Subcutaneous abdominal adipose tissue (tissue), 5 donors: Measurements from ENCODE around the gene LRRC25.

ENCODE experiments used
- H3K27ac ChIP-seq: one replicate; pipeline ENCODE4 v1.7.0; 2013; ENCODE audit warnings: low read depth, mild to moderate bottlenecking, inconsistent platforms, low read length, moderate library complexity
- H3K27me3 ChIP-seq, 5 donors: one replicate each; pipeline ENCODE4 v1.7.0; 2013; ENCODE audit warnings: low read length in 5 of 5, inconsistent platforms in 1 of 5; ENCODE audit not compliant: control insufficient read depth in 5 of 5, insufficient read depth in 4 of 5
- H3K36me3 ChIP-seq, 5 donors: one replicate each; pipeline ENCODE4 v1.7.0; 2013; ENCODE audit warnings: low read length in 5 of 5; ENCODE audit not compliant: control insufficient read depth in 5 of 5, insufficient read depth in 5 of 5
- H3K4me1 ChIP-seq, 5 donors: one replicate each; pipeline ENCODE4 v1.7.0; 2013; ENCODE audit warnings: low read length in 5 of 5, mild to moderate bottlenecking in 3 of 5, moderate library complexity in 1 of 5; ENCODE audit not compliant: control insufficient read depth in 5 of 5, insufficient read depth in 5 of 5
- H3K4me3 ChIP-seq, 5 donors: one replicate each; pipeline ENCODE4 v1.7.0; 2013; ENCODE audit warnings: low read length in 5 of 5, low read depth in 1 of 5
- H3K9ac ChIP-seq, 5 donors: one replicate each; pipeline ENCODE4 v1.7.0; 2013; ENCODE audit warnings: low read length in 5 of 5, mild to moderate bottlenecking in 4 of 5, moderate library complexity in 3 of 5
- H3K9me3 ChIP-seq, 5 donors: one replicate each; pipeline ENCODE4 v1.7.0; 2013; ENCODE audit warnings: low read length in 5 of 5; ENCODE audit not compliant: control insufficient read depth in 5 of 5
- donor health status: healthy.
- donor health status: healthy.
- donor health status: healthy.
- donor health status: healthy.
- donor health status: healthy.

Gene LRRC25

DNA sequence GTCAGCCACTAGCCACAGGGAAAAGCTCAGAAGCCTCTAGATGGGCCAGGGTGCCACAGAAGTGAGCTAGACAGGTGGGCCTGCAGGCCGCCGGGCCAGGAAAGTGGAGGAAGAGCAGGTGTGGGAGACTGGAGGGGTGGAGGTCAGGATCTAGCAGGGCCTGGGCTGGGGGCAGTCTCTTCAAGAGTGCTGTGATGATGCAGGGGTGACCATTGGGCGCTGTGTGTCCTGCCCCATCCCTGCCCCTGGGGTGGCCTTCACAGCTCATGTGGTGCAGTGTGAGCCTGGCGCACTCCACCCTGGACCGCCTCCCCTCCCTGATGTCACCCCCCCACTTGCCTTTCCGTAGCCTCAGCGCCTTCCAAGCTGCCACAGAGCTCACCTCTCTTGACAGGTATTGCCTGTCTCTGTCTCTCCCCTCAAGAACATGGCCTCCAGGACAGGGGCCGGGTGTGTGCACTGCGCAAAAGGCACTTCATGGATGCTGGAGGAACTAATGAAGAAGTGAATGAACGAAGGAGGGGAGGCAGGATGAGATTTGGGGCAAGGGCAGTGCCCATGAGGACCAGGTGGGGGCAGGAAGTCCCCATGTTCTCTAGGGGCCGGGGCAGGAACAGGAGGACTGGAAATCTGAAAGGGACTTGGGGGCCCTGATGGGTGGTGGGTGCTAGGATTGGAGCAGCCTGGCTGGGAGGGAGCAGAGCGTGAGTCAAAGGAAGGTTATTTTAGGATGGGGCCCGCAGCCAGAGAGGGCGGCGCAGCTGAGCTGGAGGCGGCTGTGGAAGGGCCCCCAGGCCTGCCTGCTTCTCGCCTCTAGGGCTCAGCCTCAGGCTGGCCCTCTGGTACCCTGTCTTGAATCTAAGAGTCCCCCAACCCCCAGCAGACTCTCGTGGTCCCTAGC, 28.3 kb upstream of the LRRC25 start:
- peak overlapping the region; percentile 24 for H3K27ac ChIP-seq
- peaks cover 0 to 57% (median 34%) of the 10 kb centered on the region in 5 donors for H3K4me1 ChIP-seq
- no peaks in the 10 kb centered on the region for H3K9me3 ChIP-seq
- no peaks in the 10 kb centered on the region for H3K27me3 ChIP-seq
- H3K4me3 ChIP-seq: peak overlapping the region in 1 of 5 donors; percentile 29
- H3K36me3 ChIP-seq: peaks cover 0 to 18% (median 6%) of the 10 kb centered on the region in 5 donors
- H3K9ac ChIP-seq: no peak overlapping the region

DNA sequence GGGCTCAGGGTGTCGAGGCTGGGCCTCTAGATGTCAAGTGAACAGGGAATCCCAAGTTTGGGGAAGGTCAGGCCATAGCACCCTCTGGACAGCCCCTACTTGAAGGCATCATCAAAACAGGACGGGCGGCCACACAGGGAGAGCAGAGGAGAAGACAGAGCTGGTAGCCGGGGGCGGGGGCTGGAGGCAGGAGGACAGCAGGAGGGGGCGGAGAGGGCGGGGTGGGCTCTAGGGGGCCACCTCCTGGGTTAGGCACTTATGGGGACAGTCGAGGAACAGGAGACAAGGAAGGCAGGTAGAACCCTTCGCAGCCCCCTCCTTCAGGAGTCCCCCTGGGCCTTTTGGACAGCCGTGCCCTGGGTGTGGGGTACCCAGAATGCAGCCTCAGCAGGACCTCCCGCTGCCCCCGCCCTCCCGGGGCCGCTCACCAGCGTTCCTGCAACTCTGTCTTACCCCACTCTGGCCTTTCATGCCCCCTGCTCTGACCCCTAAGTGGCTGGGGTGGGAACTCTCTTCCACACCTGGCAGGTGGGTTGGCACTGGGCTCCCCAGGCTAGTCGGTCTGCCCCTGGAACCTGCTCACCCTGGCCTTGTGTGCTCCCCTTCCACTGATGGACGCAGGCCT, 27.6 kb upstream of the LRRC25 start:
- Histone ChIP-seq H3K4me3 (no peak overlapping the region), H3K9ac (no peak overlapping the region), H3K4me1 (peaks cover 0 to 65% (median 41%) of the 10 kb centered on the region in 5 donors), H3K27ac (no peak overlapping the region), H3K27me3 (no peaks in the 10 kb centered on the region), H3K36me3 (peaks cover 0 to 14% (median 6%) of the 10 kb centered on the region in 5 donors), H3K9me3 (no peaks in the 10 kb centered on the region)

DNA sequence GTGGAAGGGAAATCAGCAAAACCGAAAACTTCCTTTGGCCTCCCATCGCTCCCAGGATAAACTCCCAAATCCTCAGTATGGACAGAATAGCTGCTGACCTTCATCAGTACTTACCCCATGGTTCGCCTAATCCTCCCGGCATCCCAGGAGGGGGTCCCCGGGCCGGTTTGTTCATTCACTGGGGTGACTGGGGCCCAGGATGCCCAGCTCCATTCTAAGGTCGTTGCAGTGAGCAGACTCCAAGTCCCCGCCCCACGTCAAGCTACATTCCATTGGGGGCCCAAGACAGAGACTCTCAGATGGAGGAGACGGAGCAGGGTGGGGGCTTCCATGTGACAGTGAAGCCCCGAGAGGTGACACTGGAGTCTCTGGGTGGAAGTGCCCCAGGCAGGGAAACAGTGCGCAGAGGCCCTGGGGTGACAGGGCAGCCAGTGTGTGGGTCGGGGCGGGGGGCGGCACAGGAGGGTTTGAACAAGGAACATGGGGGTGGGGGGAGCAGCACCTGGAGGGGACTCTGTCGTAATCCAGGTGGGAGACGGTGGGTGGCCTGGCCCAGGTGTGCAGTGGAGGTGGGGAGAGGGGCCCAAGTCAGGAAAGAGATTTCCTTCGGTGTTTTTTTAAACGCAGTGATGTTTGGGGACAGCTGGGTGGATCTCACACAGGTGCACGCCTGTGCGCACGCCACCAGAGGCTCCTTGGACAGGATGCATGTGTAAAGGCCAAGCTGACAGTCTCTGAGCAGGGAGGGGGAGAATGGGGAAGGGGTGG, 26.9 kb upstream of the LRRC25 start:
- Histone ChIP-seq H3K9me3 (no peaks in the 10 kb centered on the region), H3K27me3 (no peaks in the 10 kb centered on the region), H3K36me3 (peaks cover 0 to 14% (median 6%) of the 10 kb centered on the region in 5 donors), H3K9ac (no peak overlapping the region), H3K4me1 (peaks cover 0 to 63% (median 44%) of the 10 kb centered on the region in 5 donors), H3K4me3 (no peak overlapping the region), H3K27ac (no peak overlapping the region)

DNA sequence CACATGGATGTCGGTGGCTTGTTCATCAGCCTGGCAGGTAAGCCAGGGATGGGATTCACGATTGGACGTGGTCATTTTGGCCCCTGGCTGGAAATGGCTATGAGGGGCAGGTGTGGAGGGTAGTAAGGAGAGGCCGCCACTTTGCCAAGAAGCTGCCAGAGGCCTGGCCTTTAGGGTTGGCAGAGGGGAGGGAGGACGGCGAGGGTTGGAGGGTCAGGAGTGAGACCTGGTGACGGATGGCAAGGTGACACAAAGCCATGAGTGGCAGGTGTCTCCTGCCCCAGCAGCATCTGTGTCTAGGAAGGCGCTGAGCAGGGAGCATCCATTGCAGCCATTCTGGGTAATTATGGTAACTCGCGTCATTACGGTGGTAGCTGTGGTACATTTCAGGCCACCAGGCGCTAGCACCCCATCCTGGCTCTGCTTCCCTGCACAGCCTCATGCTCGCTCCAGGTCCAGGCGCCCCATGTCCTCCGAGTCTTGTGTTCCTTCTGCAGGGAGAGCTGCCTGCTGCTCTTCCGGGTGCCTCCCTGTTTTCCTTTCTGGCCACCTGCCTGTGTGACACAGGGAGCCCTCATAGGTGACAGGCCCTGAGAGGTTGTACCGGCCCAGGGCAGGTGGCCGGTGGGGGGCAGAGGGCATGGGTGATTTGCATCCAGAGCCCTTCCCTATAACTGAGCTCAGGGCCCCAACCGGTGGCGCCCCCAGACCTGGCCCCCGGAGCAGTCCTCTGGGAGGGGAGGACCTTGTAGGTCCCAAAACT, 26.0 kb upstream of the LRRC25 start:
- H3K4me1 ChIP-seq: peaks cover 5 to 68% (median 50%) of the 10 kb centered on the region in 5 donors
- H3K27me3 ChIP-seq: no peaks in the 10 kb centered on the region
- H3K27ac ChIP-seq: no peak overlapping the region
- H3K36me3 ChIP-seq: peaks cover 0 to 14% (median 6%) of the 10 kb centered on the region in 5 donors
- H3K9me3 ChIP-seq: no peaks in the 10 kb centered on the region
- H3K4me3 ChIP-seq: no peak overlapping the region
- no peak overlapping the region for H3K9ac ChIP-seq

- H3K4me1 ChIP-seq: peaks cover 5 to 75% (median 58%) of the 10 kb centered on the region in 5 donors
- no peak overlapping the region for H3K4me3 ChIP-seq
- no peak overlapping the region for H3K27ac ChIP-seq
- no peaks in the 10 kb centered on the region for H3K9me3 ChIP-seq
- H3K27me3 ChIP-seq: peaks cover 0 to 6% (median 0%) of the 10 kb centered on the region in 5 donors
- H3K36me3 ChIP-seq: peaks cover 0 to 8% (median 3%) of the 10 kb centered on the region in 5 donors
- no peak overlapping the region for H3K9ac ChIP-seq
These were observed 25.2 kb upstream of the LRRC25 start for GRCh38 chr19:18422530-18423191.

GRCh38 chr19:18421371-18421959, 24.0 kb upstream of the LRRC25 start:
- Histone ChIP-seq H3K36me3 (peaks cover 0 to 2% (median 0%) of the 10 kb centered on the region in 5 donors), H3K4me1 (peaks cover 6 to 78% (median 69%) of the 10 kb centered on the region in 5 donors), H3K9me3 (no peaks in the 10 kb centered on the region), H3K9ac (peak overlapping the region in 1 of 5 donors; percentile 37), H3K4me3 (peak overlapping the region in 1 of 5 donors; percentile 72), H3K27ac (no peak overlapping the region), H3K27me3 (peaks cover 0 to 8% (median 0%) of the 10 kb centered on the region in 5 donors)

- H3K27me3 ChIP-seq: peaks cover 0 to 10% (median 0%) of the 10 kb centered on the region in 5 donors
- peak overlapping the region in 2 of 5 donors; percentile 65 to 72 for H3K4me3 ChIP-seq
- peaks cover 0 to 2% (median 0%) of the 10 kb centered on the region in 5 donors for H3K36me3 ChIP-seq
- no peaks in the 10 kb centered on the region for H3K9me3 ChIP-seq
- H3K4me1 ChIP-seq: peaks cover 8 to 78% (median 69%) of the 10 kb centered on the region in 5 donors
- no peak overlapping the region for H3K27ac ChIP-seq
- H3K9ac ChIP-seq: peak overlapping the region in 1 of 5 donors; percentile 37
These were observed 23.5 kb upstream of the LRRC25 start for GRCh38 chr19:18420930-18421329.

DNA sequence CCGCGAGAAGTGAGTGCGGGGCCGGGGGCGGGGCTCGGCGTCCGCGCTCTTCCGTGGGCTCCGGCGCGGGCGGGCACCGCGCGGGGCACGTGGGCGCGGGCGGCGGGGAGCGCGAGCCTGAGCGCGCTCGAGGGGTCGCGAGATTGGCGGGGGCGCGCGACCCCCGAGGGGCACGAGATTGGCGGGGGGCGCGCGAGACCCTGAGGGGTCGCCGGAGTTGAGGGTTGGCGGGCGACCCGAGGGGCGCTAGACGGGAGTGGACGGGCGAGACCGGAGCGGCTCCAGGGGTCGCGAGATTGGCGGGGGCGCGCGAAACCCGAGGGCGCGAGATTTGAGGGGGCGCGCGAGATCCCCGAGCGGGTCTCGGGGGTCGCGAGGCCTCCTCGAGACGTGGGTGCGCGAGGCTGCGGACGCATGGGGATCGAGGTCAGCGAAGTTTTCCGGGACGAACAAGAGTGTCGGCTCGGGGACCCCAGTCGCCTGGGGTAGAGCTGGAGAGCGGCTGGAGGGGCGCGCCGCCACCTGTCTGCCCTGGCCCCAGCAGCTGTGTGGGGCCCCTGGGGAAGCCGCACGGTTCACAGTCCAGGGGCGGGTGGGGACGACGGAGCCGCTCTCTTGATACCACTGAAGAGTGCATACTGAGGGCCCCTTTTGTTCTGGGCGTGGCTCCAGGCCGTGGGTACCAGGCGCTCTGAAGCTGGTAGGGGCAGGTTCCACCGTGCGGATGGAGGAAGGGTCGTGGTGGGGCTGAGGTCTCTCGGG, 22.5 kb upstream of the LRRC25 start:
- Histone ChIP-seq H3K27me3 (peaks cover 0 to 10% (median 0%) of the 10 kb centered on the region in 5 donors), H3K9me3 (no peaks in the 10 kb centered on the region), H3K27ac (peak overlapping the region; percentile 16), H3K4me3 (peak overlapping the region in 4 of 5 donors; percentile 62 to 72 (median 64)), H3K4me1 (peaks cover 8 to 79% (median 71%) of the 10 kb centered on the region in 5 donors), H3K36me3 (no peaks in the 10 kb centered on the region), H3K9ac (peak overlapping the region in 4 of 5 donors; percentile 53 to 71 (median 63))
